MCF 10A (cell line): Measurements from ENCODE around the gene RGS3. TPM values are rescaled to one million over a fixed set of nuclear protein-coding genes. Genes with fewer than 3 reads are reported as not detected.

Source experiments
- BruUV-seq: library from RNA; stranded (reverse); fragments of 400-500 nt; replicated peaks from 2 replicates; lab custom pipeline; 2021; lab: Mats Ljungman, UMichigan
- CTCF ChIA-PET: fragments of 300-600 bp; sonication (Branson Sonifier 250); formaldehyde crosslinking; extraction: SDS; loops from one replicate; lab custom pipeline; 2021; ENCODE audit warnings: antibody characterized with exemption, inconsistent platforms; lab: Yijun Ruan, JAX
- POLR2A ChIA-PET: fragments of 300-600, 350-650 bp; sonication (Branson Sonifier 250); formaldehyde crosslinking; extraction: SDS; loops from one replicate; lab custom pipeline; 2020; ENCODE audit warnings: antibody characterized with exemption, inconsistent platforms; lab: Yijun Ruan, JAX
- DNase-seq: peaks from one replicate; pipeline ENCODE4 v3.0.0-alpha.2; 2018; ENCODE audit not compliant: unreplicated experiment
- H3K27ac Mint-ChIP-seq: one replicate; pipeline ENCODE4 v1.8.0; 2022; ENCODE audit warnings: mild to moderate bottlenecking, low read depth, mixed read lengths; ENCODE audit not compliant: unreplicated experiment
- H3K27me3 Mint-ChIP-seq: one replicate; pipeline ENCODE4 v1.8.0; 2022; ENCODE audit warnings: mixed read lengths; ENCODE audit not compliant: insufficient read depth, unreplicated experiment
- H3K36me3 Mint-ChIP-seq: one replicate; pipeline ENCODE4 v1.8.0; 2022; ENCODE audit warnings: mild to moderate bottlenecking, moderate library complexity, mixed read lengths; ENCODE audit not compliant: insufficient read depth, unreplicated experiment
- H3K4me1 Mint-ChIP-seq: one replicate; pipeline ENCODE4 v1.8.0; 2022; ENCODE audit warnings: mixed read lengths; ENCODE audit not compliant: insufficient read depth, unreplicated experiment
- H3K4me3 Mint-ChIP-seq: one replicate; pipeline ENCODE4 v1.8.0; 2022; ENCODE audit warnings: mild to moderate bottlenecking, moderate library complexity, mixed read lengths; ENCODE audit not compliant: unreplicated experiment
- H3K9me3 Mint-ChIP-seq: one replicate; pipeline ENCODE4 v1.8.0; 2022; ENCODE audit warnings: mixed read lengths; ENCODE audit not compliant: unreplicated experiment
- CTCF ChIP-seq: fragments of 200-600 bp; IDR thresholded peaks from one replicate; pipeline ENCODE4 v1.8.0; 2022; ENCODE audit warnings: antibody characterized with exemption, mild to moderate bottlenecking; ENCODE audit not compliant: unreplicated experiment
- intact Hi-C: fragments of 100-400 bp; cut with micrococcal nuclease; formaldehyde crosslinking; loops from 2 replicates; pipeline ENCODE4 v1.14.1; 2022
- total RNA-seq: library from RNA; stranded (reverse); gene quantifications from 2 replicates; pipeline ENCODE4 v1.2.3, GENCODE V29; 2022

Gene RGS3
- total RNA-seq, 1 experiment from 2014 or later: 32.1 TPM

DNA sequence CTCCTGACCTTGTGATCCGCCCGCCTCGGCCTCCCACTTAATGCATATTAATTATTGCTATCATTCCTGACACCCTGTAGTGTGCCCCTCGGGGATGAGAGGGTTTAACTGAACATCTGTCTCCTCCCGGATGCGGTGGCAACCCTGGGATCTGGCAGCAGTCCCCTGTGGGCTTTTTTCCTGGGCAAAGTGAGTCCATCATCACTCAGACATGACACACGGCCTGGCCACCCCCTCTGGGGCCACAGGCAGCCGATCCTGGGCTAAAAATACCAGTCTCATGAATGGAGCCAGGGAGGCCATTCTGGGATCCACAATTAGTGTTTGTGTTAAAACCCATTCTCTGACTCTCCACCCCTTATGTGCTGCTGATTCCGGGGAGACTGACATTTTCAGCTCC is 161.2 kb downstream of the RGS3 start:
- Mint-ChIP-seq H3K9me3 (peaks cover 6% of the 10 kb centered on the region), H3K4me3 (no peak overlapping the region), H3K27ac (no peak overlapping the region), H3K36me3 (no peaks in the 10 kb centered on the region), H3K27me3 (no peaks in the 10 kb centered on the region), H3K4me1 (no peaks in the 10 kb centered on the region)
- DNase-seq: no peak
- ChIA-PET POLR2A (no interaction called here), CTCF (interaction anchor here (0.6 kb wide), 1 partner anchor 18 kb away, joined by 4 read pairs; no protein-coding TSS in a partner anchor)
- no peak for TF ChIP-seq CTCF
- intact Hi-C loops: no loop called here
- BruUV-seq: no TSS peak

DNA sequence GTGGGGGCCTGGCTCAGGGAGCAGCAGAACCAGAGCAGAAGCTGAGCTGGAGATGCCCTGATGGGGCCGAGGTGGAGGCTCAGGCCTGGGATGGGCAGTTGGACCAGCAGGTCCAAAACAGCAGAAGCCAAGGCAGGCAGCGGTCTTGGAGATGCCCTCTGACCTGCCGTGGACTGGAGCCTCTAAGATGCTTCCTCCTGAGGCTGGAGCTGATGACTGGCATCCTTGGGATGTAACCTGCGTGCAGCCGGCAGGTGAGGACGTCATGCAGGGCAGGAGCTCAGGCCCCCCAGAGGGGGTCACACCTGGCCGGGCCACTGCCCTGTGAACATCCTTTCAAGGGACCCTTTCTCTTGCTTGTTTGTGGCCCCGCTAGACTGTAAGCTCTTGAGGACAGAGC is 162.0 kb downstream of the RGS3 start:
- no TSS peak for BruUV-seq
- H3K27me3 Mint-ChIP-seq: no peaks in the 10 kb centered on the region

GRCh38 chr9:113626735-113627495 is 163.4 kb downstream of the RGS3 start:
- Mint-ChIP-seq H3K9me3 (peaks cover 2% of the 10 kb centered on the region), H3K4me3 (no peak overlapping the region), H3K4me1 (no peaks in the 10 kb centered on the region), H3K27ac (no peak overlapping the region), H3K27me3 (no peaks in the 10 kb centered on the region), H3K36me3 (no peaks in the 10 kb centered on the region)
- no peak for TF ChIP-seq CTCF
- no peak for DNase-seq
- CTCF ChIA-PET: interaction anchor here (0.6 to 1.0 kb wide), 3 partner anchors 20 to 180 kb away, joined by 3 read pairs; no protein-coding TSS in a partner anchor
- POLR2A ChIA-PET: interaction anchor here (0.5 kb wide), 1 partner anchor 25 kb away, joined by 3 read pairs; no protein-coding TSS in a partner anchor
- intact Hi-C loops: no loop called here
- no TSS peak for BruUV-seq

More for the DNA sequence above, 162.0 kb downstream of the RGS3 start:
- intact Hi-C loops: no loop called here
- Mint-ChIP-seq H3K4me1 (no peaks in the 10 kb centered on the region), H3K4me3 (no peak overlapping the region), H3K27ac (no peak overlapping the region), H3K9me3 (peaks cover 6% of the 10 kb centered on the region), H3K36me3 (no peaks in the 10 kb centered on the region)
- no peak for DNase-seq
- ChIA-PET CTCF (interaction anchor here (0.6 kb wide), 1 partner anchor 19 kb away, joined by 4 read pairs; no protein-coding TSS in a partner anchor), POLR2A (no interaction called here)
- no peak for TF ChIP-seq CTCF

GRCh38 chr9:113628621-113629020 is 165.1 kb downstream of the RGS3 start:
- intact Hi-C loops: no loop called here
- no peak overlapping the region for H3K4me3 Mint-ChIP-seq
- no peak for TF ChIP-seq CTCF
- ChIA-PET CTCF (interaction anchor here (0.7 kb wide), 1 partner anchor 29 kb away, joined by 3 read pairs; no protein-coding TSS in a partner anchor), POLR2A (no interaction called here)
- DNase-seq: no peak
- H3K27ac Mint-ChIP-seq: no peak overlapping the region
- H3K27me3 Mint-ChIP-seq: no peaks in the 10 kb centered on the region
- H3K36me3 Mint-ChIP-seq: no peaks in the 10 kb centered on the region
- no TSS peak for BruUV-seq
- peaks cover 4% of the 10 kb centered on the region for H3K4me1 Mint-ChIP-seq
- H3K9me3 Mint-ChIP-seq: no peaks in the 10 kb centered on the region
